Activated naive CD8-positive, alpha-beta T cell treated with anti-CD3 and anti-CD28 coated beads, Interleukin-2, amount 50 U/mL, for 16 hours (primary cell): ENCODE results near the gene SHISA6.

ENCODE experiments used
- DNase-seq: peaks from one replicate; pipeline ENCODE4 v3.0.0-alpha.2; 2020; ENCODE audit warnings: low read depth, low spot score

The SHISA6 gene

GRCh38 chr17:11446316-11446715, 205.3 kb downstream of the SHISA6 start:
- no peak for DNase-seq

- DNase-seq: no peak
These were observed 213.1 kb downstream of the SHISA6 start for GRCh38 chr17:11454096-11454495.

GRCh38 chr17:11458279-11458678, 217.3 kb downstream of the SHISA6 start:
- no peak for DNase-seq

- no peak for DNase-seq
These were observed 218.9 kb downstream of the SHISA6 start for GRCh38 chr17:11459861-11460331.

GRCh38 chr17:11461993-11462548, 221.1 kb downstream of the SHISA6 start:
- DNase-seq: no peak

- DNase-seq: no peak
These were observed 226.6 kb downstream of the SHISA6 start for GRCh38 chr17:11467639-11468038.

- DNase-seq: no peak
These were observed 244.5 kb downstream of the SHISA6 start for GRCh38 chr17:11485336-11486100.

GRCh38 chr17:11486101-11486867, 245.3 kb downstream of the SHISA6 start:
- DNase-seq: no peak

GRCh38 chr17:11486868-11487310, 245.9 kb downstream of the SHISA6 start:
- DNase-seq: no peak

- no peak for DNase-seq
These were observed 246.5 kb downstream of the SHISA6 start for GRCh38 chr17:11487469-11487868.

GRCh38 chr17:11488407-11488806, 247.4 kb downstream of the SHISA6 start:
- DNase-seq: no peak

GRCh38 chr17:11490171-11490755, 249.2 kb downstream of the SHISA6 start:
- no peak for DNase-seq

GRCh38 chr17:11492511-11492910, 251.5 kb downstream of the SHISA6 start:
- DNase-seq: no peak

- no peak for DNase-seq
These were observed 252.9 kb downstream of the SHISA6 start for GRCh38 chr17:11493936-11494335.

- no peak for DNase-seq
These were observed 254.6 kb downstream of the SHISA6 start for GRCh38 chr17:11495613-11496012.

GRCh38 chr17:11499881-11500280, 258.9 kb downstream of the SHISA6 start:
- DNase-seq: no peak

GRCh38 chr17:11503308-11504035, 262.5 kb downstream of the SHISA6 start:
- no peak for DNase-seq

GRCh38 chr17:11506635-11507034, 265.6 kb downstream of the SHISA6 start:
- no peak for DNase-seq

- DNase-seq: no peak
These were observed 270.7 kb downstream of the SHISA6 start for GRCh38 chr17:11511696-11512095.

- no peak for DNase-seq
These were observed 273.6 kb downstream of the SHISA6 start for GRCh38 chr17:11514565-11514964.

- DNase-seq: no peak
These were observed 274.1 kb downstream of the SHISA6 start for GRCh38 chr17:11514981-11515680.
